ENCODE measurements around the gene JMJD8. TPM values are rescaled to one million over a fixed set of nuclear protein-coding genes. Genes with fewer than 3 reads are reported as not detected.
A peak's percentile ranks its signal among the peaks of the same experiment; 100 is the strongest.

The JMJD8 gene
- total and polyA plus RNA-seq, 9 of the 15 experiments (the other 6 are each of a cell fraction or from before 2014, with no cell fraction given), result 1.2 to 50.6 (median 29.3) TPM

- TF ChIP-seq MGA (IDR thresholded peaks at IDR 0.05) (peak; percentile 34), ZNF354B (CRISPR knock-in tag; IDR thresholded peaks at IDR 0.05) (no peak), ATF1 (CRISPR knock-in tag; IDR thresholded peaks at IDR 0.05) (no peak), ATF1 (tag; IDR thresholded peaks at IDR 0.05) (no peak), NCOA1 (IDR thresholded peaks at IDR 0.05; ENCODE audit: low read depth) (no peak), HNRNPUL1 (IDR thresholded peaks at IDR 0.05; ENCODE audit: low read length) (no peak), SRSF7 (optimal IDR thresholded peaks at IDR 0.05; ENCODE audit: low read depth, low read length) (no peak), ZNF778 (CRISPR knock-in tag; IDR thresholded peaks at IDR 0.05) (no peak), ZNF398 (CRISPR knock-in tag; IDR thresholded peaks at IDR 0.05) (no peak), ZNF75A (CRISPR knock-in tag; IDR thresholded peaks at IDR 0.05) (no peak), RBBP5 (IDR thresholded peaks at IDR 0.05; ENCODE audit: borderline replicate concordance, insufficient read depth, low read length, poor library complexity, severe bottlenecking) (no peak)
- TF ChIP-seq, protein P1, sequence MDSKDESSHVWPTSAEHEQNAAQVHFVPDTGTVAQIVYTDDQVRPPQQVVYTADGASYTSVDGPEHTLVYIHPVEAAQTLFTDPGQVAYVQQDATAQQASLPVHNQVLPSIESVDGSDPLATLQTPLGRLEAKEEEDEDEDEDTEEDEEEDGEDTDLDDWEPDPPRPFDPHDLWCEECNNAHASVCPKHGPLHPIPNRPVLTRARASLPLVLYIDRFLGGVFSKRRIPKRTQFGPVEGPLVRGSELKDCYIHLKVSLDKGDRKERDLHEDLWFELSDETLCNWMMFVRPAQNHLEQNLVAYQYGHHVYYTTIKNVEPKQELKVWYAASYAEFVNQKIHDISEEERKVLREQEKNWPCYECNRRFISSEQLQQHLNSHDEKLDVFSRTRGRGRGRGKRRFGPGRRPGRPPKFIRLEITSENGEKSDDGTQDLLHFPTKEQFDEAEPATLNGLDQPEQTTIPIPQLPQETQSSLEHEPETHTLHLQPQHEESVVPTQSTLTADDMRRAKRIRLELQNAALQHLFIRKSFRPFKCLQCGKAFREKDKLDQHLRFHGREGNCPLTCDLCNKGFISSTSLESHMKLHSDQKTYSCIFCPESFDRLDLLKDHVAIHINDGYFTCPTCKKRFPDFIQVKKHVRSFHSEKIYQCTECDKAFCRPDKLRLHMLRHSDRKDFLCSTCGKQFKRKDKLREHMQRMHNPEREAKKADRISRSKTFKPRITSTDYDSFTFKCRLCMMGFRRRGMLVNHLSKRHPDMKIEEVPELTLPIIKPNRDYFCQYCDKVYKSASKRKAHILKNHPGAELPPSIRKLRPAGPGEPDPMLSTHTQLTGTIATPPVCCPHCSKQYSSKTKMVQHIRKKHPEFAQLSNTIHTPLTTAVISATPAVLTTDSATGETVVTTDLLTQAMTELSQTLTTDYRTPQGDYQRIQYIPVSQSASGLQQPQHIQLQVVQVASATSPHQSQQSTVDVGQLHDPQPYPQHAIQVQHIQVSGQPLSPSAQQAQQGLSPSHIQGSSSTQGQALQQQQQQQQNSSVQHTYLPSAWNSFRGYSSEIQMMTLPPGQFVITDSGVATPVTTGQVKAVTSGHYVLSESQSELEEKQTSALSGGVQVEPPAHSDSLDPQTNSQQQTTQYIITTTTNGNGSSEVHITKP (IDR thresholded peaks at IDR 0.05; ENCODE audit: partially characterized antibody), result no peak
Measured at GRCh38 chr16:720447-720989, 36.4 kb upstream of the JMJD8 start (continued).

Measured in K562 (cell line).